ENCODE measurements around the gene RASL10A. TPM values are rescaled to one million over a fixed set of nuclear protein-coding genes. Genes with fewer than 3 reads are reported as not detected.
"Not testable (repeated sequence)": the region's sequence is repeated elsewhere in the genome, so short reads cannot be mapped to it uniquely, and the experiment has no call there.

The RASL10A gene, protein sequence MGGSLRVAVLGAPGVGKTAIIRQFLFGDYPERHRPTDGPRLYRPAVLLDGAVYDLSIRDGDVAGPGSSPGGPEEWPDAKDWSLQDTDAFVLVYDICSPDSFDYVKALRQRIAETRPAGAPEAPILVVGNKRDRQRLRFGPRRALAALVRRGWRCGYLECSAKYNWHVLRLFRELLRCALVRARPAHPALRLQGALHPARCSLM
- total RNA-seq = 1 to 10 TPM; 1.1 to 1.8 TPM

DNA sequence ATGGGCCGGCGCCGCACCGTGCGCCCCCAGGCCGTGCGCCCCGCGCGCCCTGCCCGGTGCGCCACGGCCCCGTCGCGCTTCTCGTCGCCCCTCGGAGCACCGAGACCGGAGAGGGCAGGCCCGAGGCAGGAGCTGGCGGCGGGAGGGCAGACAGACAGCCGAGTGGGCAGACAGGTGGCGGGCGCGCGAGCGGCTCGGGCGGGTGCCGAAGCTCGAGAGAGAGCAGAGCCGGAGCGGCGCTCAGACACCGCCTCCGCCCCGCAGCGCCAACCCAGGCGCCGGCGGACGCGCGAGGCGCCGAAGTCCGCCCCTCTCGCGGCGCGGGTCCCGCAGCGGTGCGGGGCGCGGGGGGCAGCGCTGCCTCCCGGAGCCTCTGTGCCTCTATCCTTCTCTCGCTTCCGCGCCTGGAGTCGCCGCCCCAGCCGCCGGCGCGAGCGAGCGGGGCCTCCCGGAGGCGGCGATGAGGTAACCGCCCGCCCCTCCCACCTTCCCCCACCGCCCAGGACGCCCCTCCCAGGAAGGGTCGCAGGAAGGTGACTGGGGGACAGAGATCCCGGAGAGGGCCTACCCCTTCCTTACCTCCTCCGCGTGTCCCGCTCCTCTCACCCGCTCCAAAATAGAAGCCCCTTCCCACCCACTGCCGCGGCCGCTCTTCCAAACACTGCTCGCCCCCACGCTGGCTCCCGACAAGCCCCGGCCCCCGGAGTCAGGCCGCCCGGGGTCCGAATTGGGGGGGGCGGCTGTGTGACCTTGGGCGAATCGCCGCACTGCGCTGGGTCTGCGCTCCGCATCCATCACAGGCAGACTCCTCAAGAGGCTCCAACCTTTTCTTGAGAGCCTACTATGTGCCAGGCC, at the start of gene RASL10A:
Gene RASL10A (minus strand): TSS at position 412 of the 855 bp plus-strand sequence. CDS start 451 bp downstream, outside the sequence.
- H3K4me3 ChIP-seq = peak within 1 kb of the TSS; percentile 22 to 49
- DNase-seq (ENCODE audit: low spot score) = no peak
- peaks cover 0 to 18% of the 10 kb centered on the region in 2 donors for H3K27me3 ChIP-seq
- TF ChIP-seq, protein P1, sequence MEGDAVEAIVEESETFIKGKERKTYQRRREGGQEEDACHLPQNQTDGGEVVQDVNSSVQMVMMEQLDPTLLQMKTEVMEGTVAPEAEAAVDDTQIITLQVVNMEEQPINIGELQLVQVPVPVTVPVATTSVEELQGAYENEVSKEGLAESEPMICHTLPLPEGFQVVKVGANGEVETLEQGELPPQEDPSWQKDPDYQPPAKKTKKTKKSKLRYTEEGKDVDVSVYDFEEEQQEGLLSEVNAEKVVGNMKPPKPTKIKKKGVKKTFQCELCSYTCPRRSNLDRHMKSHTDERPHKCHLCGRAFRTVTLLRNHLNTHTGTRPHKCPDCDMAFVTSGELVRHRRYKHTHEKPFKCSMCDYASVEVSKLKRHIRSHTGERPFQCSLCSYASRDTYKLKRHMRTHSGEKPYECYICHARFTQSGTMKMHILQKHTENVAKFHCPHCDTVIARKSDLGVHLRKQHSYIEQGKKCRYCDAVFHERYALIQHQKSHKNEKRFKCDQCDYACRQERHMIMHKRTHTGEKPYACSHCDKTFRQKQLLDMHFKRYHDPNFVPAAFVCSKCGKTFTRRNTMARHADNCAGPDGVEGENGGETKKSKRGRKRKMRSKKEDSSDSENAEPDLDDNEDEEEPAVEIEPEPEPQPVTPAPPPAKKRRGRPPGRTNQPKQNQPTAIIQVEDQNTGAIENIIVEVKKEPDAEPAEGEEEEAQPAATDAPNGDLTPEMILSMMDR (IDR thresholded peaks at IDR 0.05) = no peak
- no peak within 1 kb of the TSS for H3K27ac ChIP-seq
- H3K4me1 ChIP-seq = peaks cover 0 to 54% of the 10 kb centered on the region in 2 donors
- H3K9me3 ChIP-seq = no peaks in the 10 kb centered on the region
- peaks cover 9% of the 10 kb centered on the region for H3K36me3 ChIP-seq

DNA sequence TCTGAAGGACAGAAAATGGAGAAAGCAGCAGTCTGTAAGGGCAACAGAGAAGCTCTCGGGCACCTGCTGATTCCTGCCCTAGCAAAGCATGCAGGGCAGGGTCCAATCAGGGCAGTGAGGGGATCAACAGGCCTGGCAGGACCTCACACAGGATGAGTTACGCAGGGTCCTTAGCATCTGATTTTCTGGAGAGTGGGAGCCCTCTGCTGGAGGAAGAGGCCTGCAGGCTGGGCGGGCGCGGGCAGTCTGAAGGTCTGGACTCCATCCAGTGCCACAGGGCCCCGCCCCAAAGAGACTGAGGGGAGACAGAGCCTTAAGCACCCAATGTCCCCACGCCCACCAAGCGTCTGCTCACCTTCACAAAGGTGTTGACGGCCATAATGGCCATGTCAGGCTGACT, 44.0 kb upstream of the RASL10A start:
- Histone ChIP-seq H3K4me1 (peaks cover 0 to 5% of the 10 kb centered on the region in 2 donors), H3K9me3 (no peaks in the 10 kb centered on the region), H3K4me3 (no peak overlapping the region), H3K36me3 (peaks cover 46% of the 10 kb centered on the region), H3K27ac (no peak overlapping the region), H3K27me3 (no peaks in the 10 kb centered on the region)
- DNase-seq (ENCODE audit: low spot score) = peak; percentile 67
- TF ChIP-seq, protein P1 (IDR thresholded peaks at IDR 0.05) = peak; percentile 26 to 75

DNA sequence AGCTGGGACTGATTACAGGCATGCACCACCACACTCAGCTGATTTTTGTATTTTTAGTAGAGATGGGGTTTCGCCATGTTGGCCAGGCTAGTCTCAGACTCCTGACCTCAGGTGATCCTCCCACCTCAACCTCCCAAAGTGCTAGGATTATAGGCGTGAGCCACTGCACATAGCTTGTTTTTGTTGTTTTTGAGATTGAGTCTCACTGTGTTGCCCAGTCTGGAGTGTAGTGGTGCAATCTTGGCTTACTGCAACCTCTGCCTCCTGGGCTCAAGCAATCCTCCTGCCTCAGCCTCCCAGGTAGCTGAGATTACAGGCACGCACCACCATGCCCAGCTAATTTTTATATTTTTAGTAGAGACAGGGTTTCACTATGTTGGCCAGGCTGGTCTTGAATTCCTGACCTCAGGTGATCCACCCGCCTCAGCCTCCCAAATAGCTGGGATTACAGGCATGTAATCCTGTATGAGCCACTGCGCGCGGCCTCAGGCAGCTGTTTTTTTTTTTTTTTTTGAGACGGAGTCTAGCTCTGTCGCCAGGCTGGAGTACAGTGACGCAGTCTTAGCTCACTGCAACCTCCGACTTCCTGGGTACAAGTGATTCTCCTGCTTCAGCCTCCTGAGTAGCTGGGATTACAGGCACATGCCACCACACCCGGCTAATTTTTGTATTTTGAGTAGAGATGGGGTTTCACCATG, 41.8 kb upstream of the RASL10A start:
- not testable (repeated sequence) for H3K27ac ChIP-seq; H3K4me3 ChIP-seq; DNase-seq (ENCODE audit: low spot score); H3K9me3 ChIP-seq; H3K4me1 ChIP-seq; H3K27me3 ChIP-seq
- H3K36me3 ChIP-seq = peaks cover 67% of the 10 kb centered on the region

DNA sequence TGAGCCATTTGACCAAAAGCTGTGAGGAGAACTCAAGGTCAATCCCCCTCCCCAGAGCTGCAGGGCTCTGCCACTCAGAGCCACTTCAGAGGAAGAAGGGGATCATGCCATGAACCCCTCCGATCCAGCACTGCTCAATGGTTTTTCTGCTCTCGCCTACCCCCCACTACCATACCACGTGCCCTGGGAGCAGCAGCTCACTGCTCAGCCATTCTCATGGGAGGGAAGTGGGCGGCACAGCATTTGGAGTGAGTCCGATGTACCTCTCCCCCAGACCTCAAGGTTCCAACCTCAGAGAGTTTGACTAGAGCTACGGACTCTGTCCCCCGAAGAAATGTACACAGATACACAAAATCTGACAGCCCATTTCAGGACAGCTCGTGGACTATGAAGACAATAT, 38.4 kb upstream of the RASL10A start:
- H3K4me1 ChIP-seq = no peaks in the 10 kb centered on the region
- no peak overlapping the region for H3K27ac ChIP-seq
- peaks cover 97% of the 10 kb centered on the region for H3K36me3 ChIP-seq
- DNase-seq (ENCODE audit: low spot score) = no peak
- H3K9me3 ChIP-seq = no peaks in the 10 kb centered on the region
- no peaks in the 10 kb centered on the region for H3K27me3 ChIP-seq
- no peak overlapping the region for H3K4me3 ChIP-seq
- TF ChIP-seq, protein P1 (IDR thresholded peaks at IDR 0.05) = no peak

DNA sequence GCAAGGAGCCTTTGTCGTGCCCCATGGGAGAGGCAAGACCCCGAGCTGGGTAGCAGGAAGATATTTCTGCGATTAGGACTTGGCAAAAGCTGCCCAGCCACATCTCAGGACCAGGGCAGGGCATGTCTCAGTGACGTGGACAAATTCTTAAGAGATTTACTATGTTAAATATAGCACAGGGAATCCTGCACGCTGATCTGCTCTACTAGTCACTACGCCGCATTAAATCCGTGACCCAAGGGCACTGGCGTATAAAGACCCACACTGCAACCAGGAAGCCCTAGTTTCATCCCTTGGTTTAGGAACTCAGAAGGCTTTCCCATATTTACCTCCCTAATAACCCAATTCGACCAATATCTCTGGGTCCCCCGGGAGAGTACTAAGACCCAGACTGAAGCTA, 37.8 kb upstream of the RASL10A start:
- Histone ChIP-seq H3K36me3 (peaks cover 98% of the 10 kb centered on the region), H3K4me3 (no peak overlapping the region), H3K4me1 (no peaks in the 10 kb centered on the region), H3K27me3 (no peaks in the 10 kb centered on the region), H3K27ac (no peak overlapping the region), H3K9me3 (no peaks in the 10 kb centered on the region)
- no peak for DNase-seq (ENCODE audit: low spot score)
- TF ChIP-seq, protein P1 (IDR thresholded peaks at IDR 0.05) = no peak

DNA sequence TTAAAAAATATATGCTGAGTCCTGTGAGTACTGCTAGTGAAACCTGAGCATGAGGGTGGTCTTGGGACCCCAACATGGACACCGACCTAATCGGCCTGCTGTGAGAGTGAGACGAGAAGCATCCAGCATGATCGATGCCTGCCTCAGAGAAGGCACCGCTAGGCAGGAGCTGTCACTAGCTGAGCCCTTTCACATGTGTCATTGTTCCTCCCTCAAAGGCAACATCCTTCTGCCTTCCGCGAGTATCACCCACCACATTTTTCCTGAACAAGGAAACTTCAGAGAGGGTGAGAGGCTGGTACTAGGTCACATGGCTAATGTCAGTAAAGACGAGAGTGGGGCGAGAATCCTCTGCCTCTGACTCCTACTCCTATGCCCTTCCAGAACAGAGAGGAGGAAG, 37.3 kb upstream of the RASL10A start:
- TF ChIP-seq, protein P1 (IDR thresholded peaks at IDR 0.05) = no peak

More for the DNA sequence above, 37.3 kb upstream of the RASL10A start:
- Histone ChIP-seq H3K27ac (no peak overlapping the region), H3K9me3 (no peaks in the 10 kb centered on the region), H3K4me3 (no peak overlapping the region), H3K27me3 (no peaks in the 10 kb centered on the region), H3K36me3 (peaks cover 98% of the 10 kb centered on the region), H3K4me1 (no peaks in the 10 kb centered on the region)
- DNase-seq (ENCODE audit: low spot score) = no peak
